NCI-H524 treated with DMSO at 0.1 percent for 48 hours (cell line): Measurements from ENCODE around the gene IL4R.

Experiments
- DNase-seq: peaks from one replicate; lab custom pipeline; 2025; lab: John Stamatoyannopoulos, UW

Gene IL4R

GRCh38 chr16:27361987-27362386 lies 48.2 kb downstream of the IL4R start:
- DNase-seq, result no peak

- no peak for DNase-seq
Observed at GRCh38 chr16:27362570-27363245, 48.9 kb downstream of the IL4R start.

- DNase-seq, result no peak
Observed at GRCh38 chr16:27363246-27363632, 49.5 kb downstream of the IL4R start.

- DNase-seq, result no peak
Observed at GRCh38 chr16:27363797-27364196, 50.0 kb downstream of the IL4R start.

GRCh38 chr16:27364493-27365141 lies 50.8 kb downstream of the IL4R start:
- no peak for DNase-seq

- no peak for DNase-seq
Observed at GRCh38 chr16:27365142-27366089, 51.6 kb downstream of the IL4R start.

- no peak for DNase-seq
Observed at GRCh38 chr16:27366687-27367460, 53.1 kb downstream of the IL4R start.

GRCh38 chr16:27367461-27368357 lies 53.9 kb downstream of the IL4R start:
- peak; percentile 7 for DNase-seq

GRCh38 chr16:27368358-27368722 lies 54.6 kb downstream of the IL4R start:
- DNase-seq, result no peak

- no peak for DNase-seq
Observed at GRCh38 chr16:27369806-27370205, 56.0 kb downstream of the IL4R start.

GRCh38 chr16:27370318-27370717 lies 56.5 kb downstream of the IL4R start:
- no peak for DNase-seq

- DNase-seq, result no peak
Observed at GRCh38 chr16:27373312-27373711, 59.5 kb downstream of the IL4R start.

- no peak for DNase-seq
Observed at GRCh38 chr16:27374221-27374803, 60.5 kb downstream of the IL4R start.

GRCh38 chr16:27374804-27375425 lies 61.1 kb downstream of the IL4R start:
- peak; percentile 93 for DNase-seq

GRCh38 chr16:27377666-27378485 lies 64.1 kb downstream of the IL4R start:
- no peak for DNase-seq

- no peak for DNase-seq
Observed at GRCh38 chr16:27378871-27379481, 65.2 kb downstream of the IL4R start.

GRCh38 chr16:27379919-27380318 lies 66.1 kb downstream of the IL4R start:
- DNase-seq, result no peak

- DNase-seq, result no peak
Observed at GRCh38 chr16:27381236-27381635, 67.5 kb downstream of the IL4R start.
